Gastrocnemius medialis (tissue), 4 donors: Measurements from ENCODE around the gene SAMD4A. TPM values are rescaled to one million over a fixed set of nuclear protein-coding genes. Genes with fewer than 3 reads are reported as not detected.

Source experiments
- ATAC-seq, 2 donors: fragments of 150-250 bp; one replicate each; pipeline ENCODE4 v1.9.1; 2016
- DNase-seq, 2 donors: peaks; one replicate each; pipeline ENCODE4 v3.0.0-alpha.2; 2019
- H3K27ac ChIP-seq, 4 donors: fragments of 200-600 bp; sonication (generic); 1 replicate in 1 of 4; 2 replicates in 3 of 4; pipeline ENCODE4 v1.5.1; 2016 to 2018; ENCODE audit warnings: mild to moderate bottlenecking in 2 of 4, moderate library complexity in 1 of 4
- H3K27me3 ChIP-seq, 3 donors: fragments of 200-600 bp; sonication (generic) in 2 of 3; 1 replicate in 1 of 3; 2 replicates in 2 of 3; pipeline versions ENCODE4 v1.5.1 to v1.6.0; 2016 to 2019; ENCODE audit warnings: mild to moderate bottlenecking in 1 of 3, moderate library complexity in 1 of 3
- H3K36me3 ChIP-seq, 2 donors: fragments of 200-600 bp; sonication (generic) in 1 of 2; one replicate each; pipeline ENCODE4 v1.5.1; 2017 to 2018
- H3K4me1 ChIP-seq, 2 donors: fragments of 200-600 bp; sonication (generic) in 1 of 2; one replicate each; pipeline ENCODE4 v1.5.1; 2016 to 2017; ENCODE audit warnings: mild to moderate bottlenecking in 2 of 2
- H3K4me3 ChIP-seq, 4 donors: fragments of 200-600 bp; sonication (generic) in 3 of 4; 1 replicate in 1 of 4; 2 replicates in 3 of 4; pipeline ENCODE4 v1.5.1; 2016 to 2019; ENCODE audit warnings: mild to moderate bottlenecking in 2 of 4
- H3K9me3 ChIP-seq, 3 donors: fragments of 200-600 bp; sonication (generic) in 2 of 3; 1 replicate in 1 of 3; 2 replicates in 2 of 3; pipeline ENCODE4 v1.5.1; 2016 to 2019
- CTCF ChIP-seq, 5 experiments: fragments of 450-650 bp in 3 of 5; fragments of 200-600 bp in 2 of 5; sonication (generic) in 2 of 5; IDR thresholded peaks in 4 of 5; conservative IDR thresholded peaks in 1 of 5; 1 replicate in 4 of 5; 2 replicates in 1 of 5; pipeline ENCODE4 v1.5.1; 2016 to 2019; ENCODE audit warnings: antibody characterized with exemption in 5 of 5, mild to moderate bottlenecking in 3 of 5, moderate library complexity in 3 of 5
- POLR2A ChIP-seq, 2 donors: fragments of 450-650 bp; IDR thresholded peaks; one replicate each; pipeline ENCODE4 v1.6.1; 2017; ENCODE audit warnings: antibody characterized with exemption in 2 of 2, mild to moderate bottlenecking in 2 of 2, moderate library complexity in 2 of 2
- in situ Hi-C, 4 donors: fragments of 200-750 bp; cut with MboI; loops; one replicate each; pipeline versions ENCODE4 v1.15.0 to v1.8.0; 2017; ENCODE audit warnings: low sequenced_read_pairs in 4 of 4
- intact Hi-C: fragments of 100-400 bp; cut with DNase I; formaldehyde crosslinking; loops from one replicate; pipeline ENCODE4 v1.15.1; 2023; ENCODE audit warnings: low total_unique reads
- total RNA-seq, 4 donors: library from RNA; depleted of rRNA; stranded (reverse); fragments of >200 nt; gene quantifications; one replicate each; pipeline versions ENCODE4 v1.1.0 to v1.2.3, GENCODE V29; 2016

The SAMD4A gene
- total RNA-seq, 4 donors from 2014 or later = 26.4 to 48.0 (median 42.2) TPM

GRCh38 chr14:54737132-54737711 is 170.3 kb downstream of the SAMD4A start:
- peak; percentile 31 to 60 for ATAC-seq
- in situ Hi-C loops = no loop called here

GRCh38 chr14:54738009-54738408 is 171.1 kb downstream of the SAMD4A start:
- ATAC-seq (peak in 1 of 2 donors; percentile 59), DNase-seq (peak in 1 of 2 donors; percentile 7)
- Histone ChIP-seq H3K27ac (peak overlapping the region; percentile 58 to 69 (median 62)), H3K4me3 (no peak overlapping the region), H3K27me3 (no peaks in the 10 kb centered on the region), H3K4me1 (peaks cover 33 to 42% of the 10 kb centered on the region in 2 donors), H3K36me3 (no peaks in the 10 kb centered on the region), H3K9me3 (no peaks in the 10 kb centered on the region)
- in situ Hi-C loops (no loop called here), intact Hi-C loops (loop anchor here (1.0 kb wide), 1 partner anchor 32 kb away; no protein-coding TSS in a partner anchor)
- TF ChIP-seq CTCF (IDR thresholded peaks at IDR 0.05 in 4 of 5, conservative IDR thresholded peaks at IDR 0.05 in 1 of 5) = no peak
- no peak for TF ChIP-seq POLR2A (IDR thresholded peaks at IDR 0.05)

More at GRCh38 chr14:54737132-54737711, 170.3 kb downstream of the SAMD4A start:
- no peaks in the 10 kb centered on the region for H3K27me3 ChIP-seq
- no peaks in the 10 kb centered on the region for H3K36me3 ChIP-seq
- peaks cover 33 to 42% of the 10 kb centered on the region in 2 donors for H3K4me1 ChIP-seq
- H3K4me3 ChIP-seq = no peak overlapping the region
- no peaks in the 10 kb centered on the region for H3K9me3 ChIP-seq
- no peak for DNase-seq
- intact Hi-C loops = no loop called here
- peak overlapping the region; percentile 58 to 69 (median 62) for H3K27ac ChIP-seq
- TF ChIP-seq POLR2A (IDR thresholded peaks at IDR 0.05) (no peak), CTCF (IDR thresholded peaks at IDR 0.05 in 4 of 5, conservative IDR thresholded peaks at IDR 0.05 in 1 of 5) (no peak)

- peak overlapping the region; percentile 35 to 69 (median 62) for H3K27ac ChIP-seq
- ATAC-seq (peak; percentile 37 to 67), DNase-seq (no peak)
- H3K4me1 ChIP-seq = peaks cover 29 to 42% of the 10 kb centered on the region in 2 donors
- intact Hi-C loops (no loop called here), in situ Hi-C loops (no loop called here)
- no peak overlapping the region for H3K4me3 ChIP-seq
- TF ChIP-seq CTCF (IDR thresholded peaks at IDR 0.05 in 4 of 5, conservative IDR thresholded peaks at IDR 0.05 in 1 of 5) = no peak
- no peak for TF ChIP-seq POLR2A (IDR thresholded peaks at IDR 0.05)
- no peaks in the 10 kb centered on the region for H3K27me3 ChIP-seq
- no peaks in the 10 kb centered on the region for H3K9me3 ChIP-seq
- no peaks in the 10 kb centered on the region for H3K36me3 ChIP-seq
These were observed 172.6 kb downstream of the SAMD4A start for GRCh38 chr14:54739514-54739913.

GRCh38 chr14:54742492-54743350 is 175.8 kb downstream of the SAMD4A start:
- no peak overlapping the region for H3K27ac ChIP-seq
- no peaks in the 10 kb centered on the region for H3K27me3 ChIP-seq
- H3K4me1 ChIP-seq = peaks cover 32 to 35% of the 10 kb centered on the region in 2 donors
- H3K4me3 ChIP-seq = no peak overlapping the region
- ATAC-seq (no peak), DNase-seq (no peak)
- intact Hi-C loops (no loop called here), in situ Hi-C loops (no loop called here)
- H3K9me3 ChIP-seq = no peaks in the 10 kb centered on the region
- TF ChIP-seq CTCF (IDR thresholded peaks at IDR 0.05 in 4 of 5, conservative IDR thresholded peaks at IDR 0.05 in 1 of 5) (no peak), POLR2A (IDR thresholded peaks at IDR 0.05) (no peak)
- H3K36me3 ChIP-seq = no peaks in the 10 kb centered on the region
